Effector CD8-positive, alpha-beta T cell (primary cell): Measurements from ENCODE around the gene CEL.
"Not testable (repeated sequence)": the region's sequence is repeated elsewhere in the genome, so short reads cannot be mapped to it uniquely, and the experiment has no call there.

Source experiments
- DNase-seq: peaks from one replicate; lab custom pipeline; 2025; lab: John Stamatoyannopoulos, UW
- total RNA-seq, 4 experiments: gene quantifications; one replicate each; lab custom pipeline; 2026; lab: John Stamatoyannopoulos, UW

Gene CEL
- 1.4 to 1.6 (median 1.5) reads per million in 4 experiments for total RNA-seq

DNA sequence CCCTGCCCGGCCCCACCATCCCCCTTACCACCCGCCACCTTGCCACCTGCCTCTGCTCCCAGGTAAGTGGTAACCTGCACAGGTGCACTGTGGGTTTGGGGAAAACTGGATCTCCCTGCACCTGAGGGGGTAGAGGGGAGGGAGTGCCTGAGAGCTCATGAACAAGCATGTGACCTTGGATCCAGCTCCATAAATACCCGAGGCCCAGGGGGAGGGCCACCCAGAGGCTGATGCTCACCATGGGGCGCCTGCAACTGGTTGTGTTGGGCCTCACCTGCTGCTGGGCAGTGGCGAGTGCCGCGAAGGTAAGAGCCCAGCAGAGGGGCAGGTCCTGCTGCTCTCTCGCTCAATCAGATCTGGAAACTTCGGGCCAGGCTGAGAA is at the start of gene CEL:
CEL (plus strand) TSS at position 218 of the 382 bp plus-strand sequence; CDS start at position 240, 22 bp downstream.
- not testable (repeated sequence) for DNase-seq

DNA sequence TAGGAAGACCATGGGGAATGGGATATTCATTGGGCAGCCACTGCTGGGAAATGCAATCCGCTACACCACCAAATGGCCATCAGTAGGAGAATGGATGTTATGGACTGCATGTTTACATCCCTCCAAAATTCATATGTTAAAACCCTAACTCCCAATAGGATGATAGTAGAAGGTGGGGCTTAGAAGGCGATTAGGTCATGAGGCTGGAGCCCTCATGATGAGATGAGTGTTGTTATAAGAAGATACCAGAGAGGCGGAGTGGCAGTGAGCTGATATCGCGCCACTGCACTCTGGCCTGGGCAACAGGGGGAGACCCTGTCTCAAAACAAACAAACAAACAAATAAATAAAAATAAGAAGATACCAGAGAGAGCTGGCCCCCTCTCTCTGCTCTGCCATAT is 47.1 kb upstream of the CEL start:
- DNase-seq = no peak

GRCh38 chr9:133023117-133023890 is 38.5 kb upstream of the CEL start:
- no peak for DNase-seq

DNA sequence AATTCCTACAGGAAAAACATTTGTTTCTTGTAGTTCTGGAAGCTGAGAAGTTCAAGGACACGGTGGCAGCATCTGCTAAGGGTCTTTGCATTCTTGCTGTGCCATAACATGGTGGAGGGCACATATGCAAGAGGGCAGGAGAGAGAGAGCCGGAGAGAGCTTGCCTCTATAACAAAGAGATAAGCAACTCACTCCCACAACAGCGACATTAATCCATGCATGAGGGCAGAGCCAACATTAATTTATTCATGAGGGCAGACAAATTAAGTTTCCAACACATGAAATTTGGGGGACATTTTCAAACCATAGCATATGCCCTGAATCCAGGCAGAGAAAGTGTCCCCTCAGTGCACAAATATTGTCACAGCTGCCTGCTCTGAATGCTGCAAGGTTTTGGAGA is 35.4 kb upstream of the CEL start:
- no peak for DNase-seq

- no peak for DNase-seq
Observed at GRCh38 chr9:133027134-133027533, 34.6 kb upstream of the CEL start.

DNA sequence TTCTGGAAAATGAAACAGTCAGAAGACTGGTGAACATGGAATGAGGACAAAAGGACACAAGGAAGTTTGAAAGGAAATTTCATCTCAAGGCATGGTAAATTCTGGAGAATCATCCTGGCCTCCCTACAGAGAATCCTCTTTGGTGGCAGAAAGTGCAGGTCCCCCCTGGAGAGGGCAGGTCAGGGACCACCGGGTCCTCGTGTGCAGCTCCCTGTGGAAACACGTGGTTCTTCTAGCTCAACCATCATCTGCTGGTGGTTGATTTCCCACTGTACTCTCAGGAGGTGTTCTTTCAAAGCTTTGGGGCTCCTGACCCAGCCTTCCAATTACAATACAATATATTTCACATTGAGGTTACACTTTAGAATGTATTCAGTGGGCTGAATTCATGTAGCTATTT is 33.6 kb upstream of the CEL start:
- DNase-seq = no peak

DNA sequence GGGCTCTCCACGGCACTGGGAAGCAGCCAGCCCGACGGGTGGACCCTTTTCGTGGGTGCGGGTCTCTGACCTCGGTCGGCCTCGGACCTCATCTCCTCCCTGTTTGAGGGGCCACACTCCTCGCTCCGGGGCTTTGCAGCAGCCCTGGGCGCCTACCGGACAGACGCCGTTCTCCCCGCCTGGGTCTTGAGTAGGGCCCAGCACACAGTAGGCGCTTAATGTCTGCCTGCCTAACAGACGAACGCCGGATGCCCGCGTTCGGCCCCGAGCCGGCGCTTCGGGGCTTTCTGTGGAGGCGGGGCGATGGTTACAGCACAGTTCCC is 31.8 kb upstream of the CEL start:
- DNase-seq = no peak

DNA sequence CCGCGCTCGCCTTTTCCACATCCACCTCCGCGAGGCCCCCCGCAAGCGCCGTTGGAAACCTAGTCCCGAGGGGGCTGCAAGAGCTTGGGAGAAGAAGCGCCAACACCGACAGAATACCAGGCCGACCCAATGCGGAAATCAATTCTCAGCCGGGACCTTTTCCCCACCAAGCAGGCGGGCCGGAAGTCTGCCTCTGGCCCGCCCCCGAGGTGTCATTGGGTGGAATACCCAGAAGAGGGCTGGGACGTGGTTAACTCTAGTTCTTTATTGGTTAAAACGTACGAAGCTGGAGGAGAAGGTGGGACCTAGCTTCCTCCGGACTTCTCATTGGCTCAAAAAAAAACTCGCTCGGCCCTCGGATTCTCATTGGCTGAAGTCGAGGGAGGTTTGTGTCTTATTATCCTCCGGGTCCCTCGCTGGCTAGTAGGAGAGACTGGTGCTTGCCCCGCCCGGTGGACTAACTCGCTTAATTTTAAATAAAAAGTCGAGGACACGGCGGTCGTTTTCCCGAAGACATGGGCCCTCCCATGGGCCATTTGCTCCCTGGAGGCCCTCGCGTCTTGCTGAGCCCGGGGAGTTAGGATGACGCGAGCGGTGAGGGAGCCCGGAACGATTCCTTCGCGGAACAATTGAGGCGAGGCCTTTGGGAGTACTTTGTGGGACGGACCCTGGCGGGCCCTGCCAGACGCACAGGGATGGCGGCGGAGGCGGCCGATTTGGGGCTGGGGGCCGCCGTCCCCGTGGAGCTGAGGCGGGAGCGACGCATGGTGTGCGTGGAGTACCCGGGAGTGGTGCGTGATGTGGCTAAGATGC is 31.3 kb upstream of the CEL start, which contains the start of gene GTF3C5:
GTF3C5 (plus strand) TSS at position 681 of the 813 bp plus-strand sequence; CDS start at position 696, 15 bp downstream.
- DNase-seq = peak; percentile 85

- no peak for DNase-seq
Observed at GRCh38 chr9:133031130-133031422, 30.7 kb upstream of the CEL start.

DNA sequence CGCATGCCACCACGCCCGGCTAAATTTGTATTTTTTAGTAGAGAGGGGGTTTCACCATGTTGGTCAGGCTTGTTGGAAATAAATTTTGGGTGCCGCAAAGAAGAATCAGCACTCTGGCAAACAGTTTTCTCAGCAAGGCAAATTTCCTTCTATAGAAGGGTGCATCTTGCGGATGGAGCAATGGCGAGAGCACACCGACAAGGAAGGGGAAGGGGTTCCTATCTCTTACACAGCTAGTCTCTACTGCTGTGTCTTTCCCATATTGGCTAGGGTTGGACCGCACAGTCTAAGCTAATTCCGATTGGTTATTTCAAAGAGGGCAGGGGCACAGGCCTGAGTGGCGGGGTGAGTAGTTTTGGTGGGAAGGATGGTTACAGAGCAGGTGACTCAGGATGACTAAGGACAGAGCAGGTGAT is 30.3 kb upstream of the CEL start:
- no peak for DNase-seq

DNA sequence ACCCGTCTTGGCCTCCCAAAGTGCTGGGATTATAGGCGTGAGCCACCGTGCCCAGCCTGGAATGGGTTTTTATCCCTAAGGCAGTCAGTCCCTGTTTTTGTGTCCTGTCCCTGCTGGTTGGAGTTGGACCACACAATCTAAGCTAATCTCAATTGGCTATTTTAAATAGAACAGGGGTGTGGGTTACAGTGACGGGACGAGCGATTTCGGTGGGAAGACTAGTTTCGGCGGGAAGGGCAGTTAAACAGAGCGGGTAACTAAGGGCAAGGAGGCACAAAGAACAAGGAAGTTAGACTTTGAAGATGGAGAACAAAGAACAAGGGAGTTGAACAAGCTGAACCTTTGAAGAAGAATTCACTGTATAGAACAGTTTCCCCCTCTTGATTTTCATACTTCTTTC is 29.6 kb upstream of the CEL start:
- DNase-seq = no peak

GRCh38 chr9:133035669-133036068 is 26.1 kb upstream of the CEL start:
- no peak for DNase-seq

DNA sequence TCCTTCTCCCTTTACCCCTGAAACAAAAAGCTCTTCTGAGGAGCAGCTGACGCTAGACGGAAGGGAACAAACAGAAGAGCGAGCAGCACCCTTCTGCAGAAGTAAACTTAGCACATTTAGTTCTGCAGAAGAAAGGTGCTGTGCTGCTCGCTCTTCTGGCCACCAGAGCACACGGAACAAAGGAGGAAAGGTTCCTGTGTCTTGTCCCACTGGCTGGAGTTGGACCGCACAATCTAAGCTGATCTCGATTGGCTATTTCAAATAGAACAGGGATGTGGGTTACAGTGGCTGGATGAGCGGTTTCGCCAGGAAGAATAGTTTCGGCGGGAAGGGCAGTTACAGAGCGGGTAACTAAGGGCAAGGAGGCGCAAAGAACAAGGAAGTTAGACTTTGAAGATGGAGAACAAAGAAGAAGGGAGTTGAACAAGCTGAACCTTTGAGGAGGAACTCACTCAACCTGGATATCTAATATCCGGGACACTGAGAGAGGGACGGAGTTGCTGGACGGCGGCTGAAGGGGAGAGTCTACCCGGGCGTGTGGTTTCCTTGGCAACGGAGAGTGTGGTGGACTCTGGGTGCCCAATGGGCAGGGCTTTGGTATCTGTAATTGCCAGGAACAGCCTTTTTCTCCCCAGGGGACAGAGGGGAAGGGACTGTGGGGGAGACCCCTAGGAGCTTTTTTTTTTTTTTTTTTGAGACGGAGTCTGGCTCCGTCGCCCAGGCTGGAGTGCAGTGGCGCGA is 23.8 kb upstream of the CEL start:
- DNase-seq = no peak

GRCh38 chr9:133040892-133041479 is 20.8 kb upstream of the CEL start:
- DNase-seq = peak; percentile 11

GRCh38 chr9:133041958-133042357 is 19.8 kb upstream of the CEL start:
- no peak for DNase-seq

DNA sequence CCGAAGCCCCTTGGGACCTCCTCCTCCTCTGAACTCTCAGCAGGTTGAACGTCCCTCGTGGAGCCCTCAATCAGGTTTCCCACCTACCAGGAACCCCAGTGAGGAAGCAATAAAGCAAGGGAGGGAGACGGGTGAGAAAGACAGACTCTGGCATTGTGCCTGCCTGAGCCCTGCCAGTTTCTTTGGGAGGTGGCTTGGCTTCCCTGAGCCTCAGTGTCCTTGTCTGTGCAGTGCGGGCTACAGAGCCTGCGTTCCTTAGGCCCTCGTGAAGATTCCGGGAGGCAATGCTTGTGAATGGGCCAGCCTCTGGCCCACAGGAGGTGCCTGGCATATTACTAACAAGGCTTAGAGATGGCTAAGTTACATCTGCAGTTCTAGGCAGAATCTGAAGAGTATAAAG is 19.1 kb upstream of the CEL start:
- no peak for DNase-seq

DNA sequence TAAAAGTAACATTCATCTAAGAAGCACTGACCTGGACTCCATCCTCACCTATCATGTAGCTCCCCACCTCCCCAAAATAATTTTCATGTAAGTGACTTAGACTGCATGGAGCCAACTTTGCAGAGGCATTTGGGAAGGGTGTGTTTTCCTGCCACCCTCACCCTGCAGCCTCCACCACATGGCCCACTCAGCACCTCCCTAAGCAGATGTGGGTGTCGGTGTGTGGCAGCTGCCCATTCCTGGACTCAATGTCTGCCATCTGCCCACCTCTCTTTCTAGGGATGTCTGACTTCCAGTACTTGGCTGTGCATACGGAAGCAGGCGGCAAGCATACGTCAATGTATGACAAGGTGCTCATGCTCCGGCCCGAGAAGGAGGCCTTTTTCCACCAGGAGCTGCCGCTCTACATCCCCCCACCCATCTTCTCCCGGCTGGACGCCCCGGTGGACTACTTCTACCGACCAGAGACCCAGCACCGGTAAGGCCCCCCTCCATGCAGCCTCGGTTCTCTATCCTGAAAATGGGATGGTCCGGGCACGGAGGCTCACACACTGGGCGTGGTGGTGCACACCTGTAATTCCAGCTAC is 18.2 kb upstream of the CEL start:
- no peak for DNase-seq

GRCh38 chr9:133044125-133044524 is 17.7 kb upstream of the CEL start:
- no peak for DNase-seq

DNA sequence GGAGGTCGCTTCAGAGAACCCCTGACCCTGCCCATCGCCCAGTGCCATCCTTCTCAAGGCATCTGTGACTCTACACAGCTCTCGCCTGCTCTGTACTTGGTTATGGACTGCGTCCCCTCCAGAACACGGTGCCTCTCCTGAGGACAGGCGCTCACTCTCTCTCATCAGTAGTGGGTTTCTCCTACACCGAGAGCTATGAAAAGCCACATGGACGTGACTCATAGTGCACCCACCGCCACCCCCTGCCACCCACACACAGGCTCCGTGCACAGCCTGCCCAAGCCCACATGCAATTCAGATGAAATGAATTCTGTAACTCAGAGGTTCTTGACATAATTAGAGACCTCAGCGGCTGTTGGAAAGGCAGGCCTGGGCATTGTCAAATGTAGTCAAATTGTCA is 17.1 kb upstream of the CEL start:
- DNase-seq = no peak

- no peak for DNase-seq
Observed at GRCh38 chr9:133045132-133045531, 16.6 kb upstream of the CEL start.

- no peak for DNase-seq
Observed at GRCh38 chr9:133046196-133046899, 15.4 kb upstream of the CEL start.
